GM12872 (cell line): Measurements from ENCODE around the gene GJB5.

ENCODE experiments used
- CTCF ChIP-seq: IDR thresholded peaks from 3 replicates; pipeline ENCODE4 v1.5.1; 2011; ENCODE audit warnings: low read depth, mild to moderate bottlenecking, low read length, moderate library complexity; ENCODE audit not compliant: insufficient read depth

Gene GJB5

GRCh38 chr1:34759503-34760357 is 4.9 kb downstream of the GJB5 start, which contains the start of gene GJB4:
Gene GJB4 (plus strand): TSS chr1:34759740. CDS start chr1:34761255, 1,515 bp downstream.
- TF ChIP-seq CTCF, result no peak

- TF ChIP-seq CTCF, result no peak
These were observed 6.4 kb downstream of the GJB5 start for GRCh38 chr1:34761176-34761761.

GRCh38 chr1:34761776-34762307 is 7.0 kb downstream of the GJB5 start:
- TF ChIP-seq CTCF, result no peak

- TF ChIP-seq CTCF, result no peak
These were observed 7.8 kb downstream of the GJB5 start for GRCh38 chr1:34762474-34763141.

GRCh38 chr1:34763142-34763781 is 8.4 kb downstream of the GJB5 start:
- TF ChIP-seq CTCF, result no peak

GRCh38 chr1:34768856-34769255 is 14.0 kb downstream of the GJB5 start:
- no peak for TF ChIP-seq CTCF

- no peak for TF ChIP-seq CTCF
These were observed 16.2 kb downstream of the GJB5 start for GRCh38 chr1:34770891-34771504.
